ENCODE results near the gene PNPLA7.

DNA sequence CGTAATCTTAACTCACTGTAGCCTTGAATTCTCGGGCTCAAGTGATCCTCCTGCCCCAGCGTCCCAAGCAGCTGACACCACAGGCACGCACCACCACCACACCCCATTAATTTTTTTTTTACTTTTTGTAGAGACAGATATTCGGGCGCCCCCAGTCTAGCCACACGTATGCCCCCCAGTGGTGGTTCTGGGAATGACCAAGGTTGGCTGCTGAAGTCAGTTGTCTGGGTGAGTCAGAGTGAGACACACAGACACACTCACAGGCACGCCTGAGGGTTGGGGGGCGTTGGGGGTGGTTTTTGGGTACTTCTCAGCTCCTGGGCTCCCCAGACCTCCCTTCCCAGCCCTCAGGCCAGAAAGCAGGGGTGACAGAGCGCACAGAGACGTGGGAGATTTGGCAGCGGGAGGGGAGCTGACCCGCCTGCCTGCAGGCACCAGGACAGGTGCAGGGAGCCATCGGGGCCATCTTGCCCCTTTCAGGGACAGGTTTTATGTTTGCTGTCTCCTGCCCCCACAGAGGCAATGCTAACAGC is 104.9 kb downstream of the PNPLA7 start:
- TF ChIP-seq, protein P1, sequence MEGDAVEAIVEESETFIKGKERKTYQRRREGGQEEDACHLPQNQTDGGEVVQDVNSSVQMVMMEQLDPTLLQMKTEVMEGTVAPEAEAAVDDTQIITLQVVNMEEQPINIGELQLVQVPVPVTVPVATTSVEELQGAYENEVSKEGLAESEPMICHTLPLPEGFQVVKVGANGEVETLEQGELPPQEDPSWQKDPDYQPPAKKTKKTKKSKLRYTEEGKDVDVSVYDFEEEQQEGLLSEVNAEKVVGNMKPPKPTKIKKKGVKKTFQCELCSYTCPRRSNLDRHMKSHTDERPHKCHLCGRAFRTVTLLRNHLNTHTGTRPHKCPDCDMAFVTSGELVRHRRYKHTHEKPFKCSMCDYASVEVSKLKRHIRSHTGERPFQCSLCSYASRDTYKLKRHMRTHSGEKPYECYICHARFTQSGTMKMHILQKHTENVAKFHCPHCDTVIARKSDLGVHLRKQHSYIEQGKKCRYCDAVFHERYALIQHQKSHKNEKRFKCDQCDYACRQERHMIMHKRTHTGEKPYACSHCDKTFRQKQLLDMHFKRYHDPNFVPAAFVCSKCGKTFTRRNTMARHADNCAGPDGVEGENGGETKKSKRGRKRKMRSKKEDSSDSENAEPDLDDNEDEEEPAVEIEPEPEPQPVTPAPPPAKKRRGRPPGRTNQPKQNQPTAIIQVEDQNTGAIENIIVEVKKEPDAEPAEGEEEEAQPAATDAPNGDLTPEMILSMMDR (IDR thresholded peaks at IDR 0.05; ENCODE audit: low read depth, low read length, missing input control) = peak; percentile 82
- TF ChIP-seq RXRA (IDR thresholded peaks at IDR 0.05) (no peak), NR2F2 (IDR thresholded peaks at IDR 0.05) (peak; percentile 10), FOXA1 (IDR thresholded peaks at IDR 0.05) (no peak), TAF1 (conservative IDR thresholded peaks at IDR 0.05) (no peak)
- TF ChIP-seq, protein P2, sequence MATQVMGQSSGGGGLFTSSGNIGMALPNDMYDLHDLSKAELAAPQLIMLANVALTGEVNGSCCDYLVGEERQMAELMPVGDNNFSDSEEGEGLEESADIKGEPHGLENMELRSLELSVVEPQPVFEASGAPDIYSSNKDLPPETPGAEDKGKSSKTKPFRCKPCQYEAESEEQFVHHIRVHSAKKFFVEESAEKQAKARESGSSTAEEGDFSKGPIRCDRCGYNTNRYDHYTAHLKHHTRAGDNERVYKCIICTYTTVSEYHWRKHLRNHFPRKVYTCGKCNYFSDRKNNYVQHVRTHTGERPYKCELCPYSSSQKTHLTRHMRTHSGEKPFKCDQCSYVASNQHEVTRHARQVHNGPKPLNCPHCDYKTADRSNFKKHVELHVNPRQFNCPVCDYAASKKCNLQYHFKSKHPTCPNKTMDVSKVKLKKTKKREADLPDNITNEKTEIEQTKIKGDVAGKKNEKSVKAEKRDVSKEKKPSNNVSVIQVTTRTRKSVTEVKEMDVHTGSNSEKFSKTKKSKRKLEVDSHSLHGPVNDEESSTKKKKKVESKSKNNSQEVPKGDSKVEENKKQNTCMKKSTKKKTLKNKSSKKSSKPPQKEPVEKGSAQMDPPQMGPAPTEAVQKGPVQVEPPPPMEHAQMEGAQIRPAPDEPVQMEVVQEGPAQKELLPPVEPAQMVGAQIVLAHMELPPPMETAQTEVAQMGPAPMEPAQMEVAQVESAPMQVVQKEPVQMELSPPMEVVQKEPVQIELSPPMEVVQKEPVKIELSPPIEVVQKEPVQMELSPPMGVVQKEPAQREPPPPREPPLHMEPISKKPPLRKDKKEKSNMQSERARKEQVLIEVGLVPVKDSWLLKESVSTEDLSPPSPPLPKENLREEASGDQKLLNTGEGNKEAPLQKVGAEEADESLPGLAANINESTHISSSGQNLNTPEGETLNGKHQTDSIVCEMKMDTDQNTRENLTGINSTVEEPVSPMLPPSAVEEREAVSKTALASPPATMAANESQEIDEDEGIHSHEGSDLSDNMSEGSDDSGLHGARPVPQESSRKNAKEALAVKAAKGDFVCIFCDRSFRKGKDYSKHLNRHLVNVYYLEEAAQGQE (IDR thresholded peaks at IDR 0.05) = no peak
- TF ChIP-seq, protein P3, sequence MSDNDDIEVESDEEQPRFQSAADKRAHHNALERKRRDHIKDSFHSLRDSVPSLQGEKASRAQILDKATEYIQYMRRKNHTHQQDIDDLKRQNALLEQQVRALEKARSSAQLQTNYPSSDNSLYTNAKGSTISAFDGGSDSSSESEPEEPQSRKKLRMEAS (IDR thresholded peaks at IDR 0.05) = no peak
